Measurements from ENCODE around the gene RECQL5. TPM values are rescaled to one million over a fixed set of nuclear protein-coding genes. Genes with fewer than 3 reads are reported as not detected.
A peak's percentile ranks its signal among the peaks of the same experiment; 100 is the strongest.

RECQL5 gene
- total RNA-seq, 1 donor from 2014 or later, result 44.7 TPM

- no peak for TF ChIP-seq CTCF (IDR thresholded peaks at IDR 0.05)
- Mint-ChIP-seq H3K4me3 (ENCODE audit: unreplicated experiment) (no peak overlapping the region), H3K27me3 (ENCODE audit: unreplicated experiment) (no peaks in the 10 kb centered on the region), H3K4me1 (ENCODE audit: unreplicated experiment) (peaks cover 91% of the 10 kb centered on the region), H3K9me3 (ENCODE audit: unreplicated experiment) (no peaks in the 10 kb centered on the region), H3K27ac (ENCODE audit: unreplicated experiment) (peak overlapping the region; percentile 85), H3K36me3 (ENCODE audit: unreplicated experiment) (peaks cover 12% of the 10 kb centered on the region)
- DNase-seq (ENCODE audit: extremely low spot score, unreplicated experiment), result no peak
Observed at GRCh38 chr17:75689441-75689873, 22.5 kb upstream of the RECQL5 start.

DNA sequence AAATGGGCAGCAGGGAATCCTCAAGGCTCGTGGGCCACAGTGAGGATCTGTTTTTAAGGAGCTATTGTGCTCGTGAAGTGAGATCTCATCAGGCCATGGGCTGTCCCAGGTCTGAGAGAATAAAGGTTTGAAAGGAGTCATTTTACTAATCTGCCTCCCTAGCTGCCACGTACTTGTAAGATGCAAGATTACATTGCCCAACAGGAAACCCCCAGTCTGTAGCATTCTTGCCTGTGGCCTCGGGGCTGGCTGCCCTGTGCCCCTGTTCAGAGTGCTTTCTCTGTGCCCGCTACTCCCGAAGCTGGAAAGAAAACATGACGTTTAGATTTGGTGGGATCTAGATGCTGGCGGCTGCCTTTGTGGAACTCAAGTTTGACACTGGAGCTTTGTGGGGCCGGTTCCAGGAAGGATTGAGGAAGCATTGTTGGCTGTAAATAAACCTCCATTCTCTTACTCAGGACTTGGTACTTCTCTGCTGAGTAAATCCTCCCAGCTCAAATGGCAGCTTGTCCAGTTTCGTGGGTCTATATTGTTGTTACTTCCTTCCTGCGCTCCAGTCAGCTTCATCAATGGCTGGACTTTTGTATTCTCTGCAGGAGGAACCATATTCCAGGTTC, 21.4 kb upstream of the RECQL5 start:
- H3K36me3 Mint-ChIP-seq (ENCODE audit: unreplicated experiment), result peaks cover 12% of the 10 kb centered on the region
- peaks cover 91% of the 10 kb centered on the region for H3K4me1 Mint-ChIP-seq (ENCODE audit: unreplicated experiment)
- no peak overlapping the region for H3K4me3 Mint-ChIP-seq (ENCODE audit: unreplicated experiment)
- no peaks in the 10 kb centered on the region for H3K9me3 Mint-ChIP-seq (ENCODE audit: unreplicated experiment)
- TF ChIP-seq CTCF (IDR thresholded peaks at IDR 0.05), result no peak
- H3K27me3 Mint-ChIP-seq (ENCODE audit: unreplicated experiment), result no peaks in the 10 kb centered on the region
- H3K27ac Mint-ChIP-seq (ENCODE audit: unreplicated experiment), result peak overlapping the region; percentile 85
- no peak for DNase-seq (ENCODE audit: extremely low spot score, unreplicated experiment)

DNA sequence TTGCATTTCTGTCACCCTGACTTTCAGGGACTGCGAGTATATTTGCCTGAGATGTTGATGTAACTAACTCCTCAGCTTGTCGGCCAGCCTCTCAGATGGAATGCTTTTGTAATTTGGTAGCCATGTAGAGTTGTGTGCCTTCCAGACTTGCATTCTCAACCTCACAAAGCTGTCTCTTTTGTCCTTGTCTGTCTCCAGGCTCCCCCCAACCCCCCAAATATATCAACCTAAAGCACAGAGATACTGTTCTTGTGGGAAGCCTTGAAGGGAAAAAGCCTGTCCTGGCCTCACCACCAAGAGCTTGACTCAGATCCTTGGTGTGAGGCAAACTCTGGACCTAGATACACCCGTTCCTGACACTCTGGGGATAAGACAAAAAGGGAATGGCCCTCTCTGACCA, 18.5 kb upstream of the RECQL5 start:
- no peaks in the 10 kb centered on the region for H3K9me3 Mint-ChIP-seq (ENCODE audit: unreplicated experiment)
- no peak for TF ChIP-seq CTCF (IDR thresholded peaks at IDR 0.05)
- no peak for DNase-seq (ENCODE audit: extremely low spot score, unreplicated experiment)
- peaks cover 3% of the 10 kb centered on the region for H3K36me3 Mint-ChIP-seq (ENCODE audit: unreplicated experiment)
- peak overlapping the region; percentile 22 for H3K4me3 Mint-ChIP-seq (ENCODE audit: unreplicated experiment)
- peaks cover 78% of the 10 kb centered on the region for H3K4me1 Mint-ChIP-seq (ENCODE audit: unreplicated experiment)
- peak overlapping the region; percentile 95 for H3K27ac Mint-ChIP-seq (ENCODE audit: unreplicated experiment)
- no peaks in the 10 kb centered on the region for H3K27me3 Mint-ChIP-seq (ENCODE audit: unreplicated experiment)

DNA sequence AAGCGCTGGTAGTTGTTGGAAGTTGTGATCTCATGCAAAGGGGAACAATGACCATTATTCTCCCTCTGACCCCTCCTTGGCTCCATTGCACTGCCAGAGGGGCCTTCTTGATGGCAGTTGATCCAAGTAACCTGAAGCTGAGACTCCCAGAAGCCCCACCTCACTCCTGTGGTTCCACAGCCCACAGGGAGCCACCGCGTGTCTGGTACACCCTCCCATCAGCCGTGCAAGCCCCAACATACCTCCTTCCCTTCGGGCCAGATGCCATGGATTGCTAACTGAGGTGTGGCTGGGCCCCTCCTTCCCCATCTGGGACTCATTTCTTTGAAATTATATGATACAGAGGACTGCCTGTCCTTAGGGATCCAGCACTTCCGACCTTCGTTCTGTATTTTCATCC, 18.0 kb upstream of the RECQL5 start:
- no peak for TF ChIP-seq CTCF (IDR thresholded peaks at IDR 0.05)
- Mint-ChIP-seq H3K36me3 (ENCODE audit: unreplicated experiment) (peaks cover 3% of the 10 kb centered on the region), H3K27me3 (ENCODE audit: unreplicated experiment) (no peaks in the 10 kb centered on the region), H3K27ac (ENCODE audit: unreplicated experiment) (peak overlapping the region; percentile 95), H3K4me3 (ENCODE audit: unreplicated experiment) (peak overlapping the region; percentile 22), H3K4me1 (ENCODE audit: unreplicated experiment) (peaks cover 81% of the 10 kb centered on the region), H3K9me3 (ENCODE audit: unreplicated experiment) (no peaks in the 10 kb centered on the region)
- no peak for DNase-seq (ENCODE audit: extremely low spot score, unreplicated experiment)

GRCh38 chr17:75684249-75684648, 17.3 kb upstream of the RECQL5 start:
- H3K27ac Mint-ChIP-seq (ENCODE audit: unreplicated experiment), result peak overlapping the region; percentile 95
- TF ChIP-seq CTCF (IDR thresholded peaks at IDR 0.05), result no peak
- H3K9me3 Mint-ChIP-seq (ENCODE audit: unreplicated experiment), result no peaks in the 10 kb centered on the region
- H3K27me3 Mint-ChIP-seq (ENCODE audit: unreplicated experiment), result no peaks in the 10 kb centered on the region
- H3K4me3 Mint-ChIP-seq (ENCODE audit: unreplicated experiment), result no peak overlapping the region
- no peak for DNase-seq (ENCODE audit: extremely low spot score, unreplicated experiment)
- H3K36me3 Mint-ChIP-seq (ENCODE audit: unreplicated experiment), result peaks cover 4% of the 10 kb centered on the region
- H3K4me1 Mint-ChIP-seq (ENCODE audit: unreplicated experiment), result peaks cover 82% of the 10 kb centered on the region
